Ovary (tissue), 3 donors: ENCODE measurements around the gene SPATA6L.

Experiments
- CTCF ChIP-seq, 3 donors: fragments of 450-650 bp in 2 of 3; fragments of 200-600 bp in 1 of 3; IDR thresholded peaks; one replicate each; pipeline versions ENCODE4 v1.5.1 to v1.8.0; 2016 to 2022; ENCODE audit warnings: antibody characterized with exemption in 3 of 3, mild to moderate bottlenecking in 1 of 3
- EP300 ChIP-seq: sonication (generic); formaldehyde crosslinking; IDR thresholded peaks from one replicate; pipeline ENCODE4 v1.6.1; 2017; ENCODE audit warnings: antibody characterized with exemption
- donor health status: DM: no; HTN: no; CAD: no.

GRCh38 chr9:4555236-4555635 lies 111.0 kb downstream of the SPATA6L start:
- no peak for TF ChIP-seq EP300
- TF ChIP-seq CTCF (IDR thresholded peaks at IDR 0.05) = no peak
